Measurements from ENCODE around the gene NCBP2.

NCBP2 gene

GRCh38 chr3:196967412-196968232 lies 25.3 kb upstream of the NCBP2 start:
- Histone ChIP-seq H3K27me3 (ENCODE audit: low read depth, low read length) (0 out of 2 replicates have a peak, but pooled peaks cover 3% of the 10 kb centered on the region), H3K4me1 (ENCODE audit: low read length) (peaks cover 15% of the 10 kb centered on the region)

GRCh38 chr3:196966526-196967401 lies 24.4 kb upstream of the NCBP2 start:
- H3K4me2 ChIP-seq (ENCODE audit: low read length) = no peak overlapping the region
- peaks cover 16% of the 10 kb centered on the region; the same call in 1 of the 2 replicates for H3K9me3 ChIP-seq (ENCODE audit: insufficient read depth, low read length)
- 0 out of 2 replicates have a peak, but pooled peaks cover 3% of the 10 kb centered on the region for H3K27me3 ChIP-seq (ENCODE audit: low read depth, low read length)
- no peaks in the 10 kb centered on the region for H4K20me1 ChIP-seq (ENCODE audit: insufficient read depth, low read length)
- TF ChIP-seq CTCF (IDR thresholded peaks at IDR 0.05; ENCODE audit: low read depth, low read length) (no peak), EZH2phosphoT487 (IDR thresholded peaks at IDR 0.05; ENCODE audit: low read depth) (no peak)
- no peak overlapping the region for H2AFZ ChIP-seq (ENCODE audit: low read depth, low read length)
- no peak overlapping the region for H3K4me3 ChIP-seq (ENCODE audit: low read length)
- H3K4me1 ChIP-seq (ENCODE audit: low read length) = peaks cover 22% of the 10 kb centered on the region
- peaks cover 9% of the 10 kb centered on the region for H3K36me3 ChIP-seq (replicated peaks; ENCODE audit: low read depth, low read length)
- H3K27ac ChIP-seq (ENCODE audit: low read length) = no peak overlapping the region
- no peak overlapping the region for H3K9ac ChIP-seq (ENCODE audit: low read length)
- no peaks in the 10 kb centered on the region for H3K79me2 ChIP-seq (ENCODE audit: low read length)

More at GRCh38 chr3:196967412-196968232, 25.3 kb upstream of the NCBP2 start:
- peak overlapping the region; percentile 56; the same call in 1 of the 2 replicates for H3K4me2 ChIP-seq (ENCODE audit: low read length)
- 0 out of 2 replicates have a peak overlapping the region, but pooled peaks have one; percentile 67 for H3K4me3 ChIP-seq (ENCODE audit: low read length)
- no peak overlapping the region for H3K27ac ChIP-seq (ENCODE audit: low read length)
- no peaks in the 10 kb centered on the region for H3K79me2 ChIP-seq (ENCODE audit: low read length)
- H2AFZ ChIP-seq (ENCODE audit: low read depth, low read length) = no peak overlapping the region
- peaks cover 9% of the 10 kb centered on the region for H3K36me3 ChIP-seq (replicated peaks; ENCODE audit: low read depth, low read length)
- H4K20me1 ChIP-seq (ENCODE audit: insufficient read depth, low read length) = no peaks in the 10 kb centered on the region
- TF ChIP-seq CTCF (IDR thresholded peaks at IDR 0.05; ENCODE audit: low read depth, low read length) = no peak
- TF ChIP-seq EZH2phosphoT487 (IDR thresholded peaks at IDR 0.05; ENCODE audit: low read depth) = no peak
- H3K9ac ChIP-seq (ENCODE audit: low read length) = no peak overlapping the region
- H3K9me3 ChIP-seq (ENCODE audit: insufficient read depth, low read length) = peaks cover 16% of the 10 kb centered on the region; the same call in 1 of the 2 replicates

- Histone ChIP-seq H3K4me3 (ENCODE audit: low read length) (no peak overlapping the region), H4K20me1 (ENCODE audit: insufficient read depth, low read length) (no peaks in the 10 kb centered on the region), H2AFZ (ENCODE audit: low read depth, low read length) (no peak overlapping the region), H3K27me3 (ENCODE audit: low read depth, low read length) (peaks cover 7% of the 10 kb centered on the region; the same call in 1 of the 2 replicates), H3K9me3 (ENCODE audit: insufficient read depth, low read length) (peaks cover 16% of the 10 kb centered on the region; the same call in 1 of the 2 replicates), H3K4me1 (ENCODE audit: low read length) (peaks cover 22% of the 10 kb centered on the region), H3K36me3 (replicated peaks; ENCODE audit: low read depth, low read length) (peaks cover 9% of the 10 kb centered on the region), H3K79me2 (ENCODE audit: low read length) (no peaks in the 10 kb centered on the region), H3K27ac (ENCODE audit: low read length) (no peak overlapping the region), H3K9ac (ENCODE audit: low read length) (no peak overlapping the region), H3K4me2 (ENCODE audit: low read length) (no peak overlapping the region)
- no peak for TF ChIP-seq EZH2phosphoT487 (IDR thresholded peaks at IDR 0.05; ENCODE audit: low read depth)
- no peak for TF ChIP-seq CTCF (IDR thresholded peaks at IDR 0.05; ENCODE audit: low read depth, low read length)
Measured at GRCh38 chr3:196965804-196966173, 23.5 kb upstream of the NCBP2 start.

All from OCI-LY3 (cell line).